Mammary epithelial cell (primary cell): ENCODE measurements around the gene CNTNAP1.

ENCODE experiments used
- CTCF ChIP-seq, 2 donors: IDR thresholded peaks in 1 of 2; conservative IDR thresholded peaks in 1 of 2; 2 replicates each; pipeline ENCODE4 v1.5.1; 2011 to 2012; ENCODE audit warnings: inconsistent platforms in 2 of 2, low read length in 2 of 2, mild to moderate bottlenecking in 2 of 2, control low read depth in 1 of 2, low read depth in 1 of 2; ENCODE audit not compliant: insufficient read depth in 1 of 2; ENCODE audit errors: extremely low read depth in 1 of 2
- EZH2 ChIP-seq: IDR thresholded peaks from 2 replicates; pipeline ENCODE4 v1.6.1; 2012; ENCODE audit warnings: low read length, inconsistent platforms, borderline replicate concordance

- peak; percentile 59 to 65 for TF ChIP-seq CTCF (conservative IDR thresholded peaks at IDR 0.05 in 1 of 2, IDR thresholded peaks at IDR 0.05 in 1 of 2; ENCODE audit: extremely low read depth in 1 of 2, insufficient read depth in 1 of 2, low read depth in 1 of 2, low read length in 2 of 2)
- TF ChIP-seq EZH2: no peak
Measured at GRCh38 chr17:42720996-42721583, 38.8 kb downstream of the CNTNAP1 start.
